Immature natural killer cell (primary cell): Measurements from ENCODE around the gene ZFYVE28. TPM values are rescaled to one million over a fixed set of nuclear protein-coding genes. Genes with fewer than 3 reads are reported as not detected.
"Not testable (repeated sequence)": the region's sequence is repeated elsewhere in the genome, so short reads cannot be mapped to it uniquely, and the experiment has no call there.

Source experiments
- DNase-seq, 3 donors: peaks; one replicate each; pipeline ENCODE4 v3.0.0; 2022; ENCODE audit warnings: mixed read lengths in 1 of 3
- H3K27ac Mint-ChIP-seq, 6 donors: one replicate each; pipeline ENCODE4 v1.8.0; 2020; ENCODE audit warnings: mixed read lengths in 6 of 6, mild to moderate bottlenecking in 5 of 6, inconsistent platforms in 4 of 6, moderate library complexity in 3 of 6
- H3K27me3 Mint-ChIP-seq, 3 donors: one replicate each; pipeline ENCODE4 v1.8.0; 2020 to 2021; ENCODE audit warnings: low read depth in 3 of 3, mild to moderate bottlenecking in 3 of 3, mixed read lengths in 3 of 3, moderate library complexity in 3 of 3, inconsistent platforms in 1 of 3
- H3K36me3 Mint-ChIP-seq, 3 donors: one replicate each; pipeline ENCODE4 v1.8.0; 2020; ENCODE audit warnings: mixed read lengths in 3 of 3, inconsistent platforms in 2 of 3, mild to moderate bottlenecking in 2 of 3
- H3K4me1 Mint-ChIP-seq, 2 donors: one replicate each; pipeline ENCODE4 v1.8.0; 2020; ENCODE audit warnings: inconsistent platforms in 2 of 2, mild to moderate bottlenecking in 2 of 2, mixed read lengths in 2 of 2, moderate library complexity in 1 of 2
- H3K4me3 Mint-ChIP-seq, 5 donors: one replicate each; pipeline ENCODE4 v1.8.0; 2020; ENCODE audit warnings: mild to moderate bottlenecking in 5 of 5, mixed read lengths in 5 of 5, inconsistent platforms in 3 of 5, moderate library complexity in 3 of 5
- H3K9me3 Mint-ChIP-seq, 6 donors: one replicate each; pipeline ENCODE4 v1.8.0; 2020; ENCODE audit warnings: mild to moderate bottlenecking in 6 of 6, mixed read lengths in 6 of 6, inconsistent platforms in 4 of 6, moderate library complexity in 3 of 6
- polyA plus RNA-seq, 3 donors: library from polyadenylated mRNA; unstranded; fragments of 300-500 nt; fragmentation: Illumina TruSeq; gene quantifications; one replicate each; pipeline ENCODE4 v1.2.3, GENCODE V29; 2021

Gene ZFYVE28
- polyA plus RNA-seq, 3 donors from 2014 or later = 11.9 to 17.5 (median 14.4) TPM

- H3K4me3 Mint-ChIP-seq = no peak overlapping the region
- no peaks in the 10 kb centered on the region for H3K9me3 Mint-ChIP-seq
- H3K36me3 Mint-ChIP-seq = no peaks in the 10 kb centered on the region
- H3K4me1 Mint-ChIP-seq = peaks cover 0 to 2% of the 10 kb centered on the region in 2 donors
- peak; percentile 63 to 69 (median 65) for DNase-seq
- no peak overlapping the region for H3K27ac Mint-ChIP-seq
- peaks cover 0 to 6% (median 0%) of the 10 kb centered on the region in 3 donors for H3K27me3 Mint-ChIP-seq
Measured at GRCh38 chr4:2441393-2442174, 23.1 kb upstream of the ZFYVE28 start.

GRCh38 chr4:2438822-2439718, 20.6 kb upstream of the ZFYVE28 start:
- peaks cover 0 to 3% of the 10 kb centered on the region in 2 donors for H3K4me1 Mint-ChIP-seq
- H3K9me3 Mint-ChIP-seq = no peaks in the 10 kb centered on the region
- peak overlapping the region in 1 of 6 donors; percentile 10 for H3K27ac Mint-ChIP-seq
- no peaks in the 10 kb centered on the region for H3K36me3 Mint-ChIP-seq
- DNase-seq = no peak
- H3K27me3 Mint-ChIP-seq = peaks cover 0 to 3% (median 1%) of the 10 kb centered on the region in 3 donors
- H3K4me3 Mint-ChIP-seq = no peak overlapping the region

GRCh38 chr4:2437475-2438215, 19.2 kb upstream of the ZFYVE28 start:
- Mint-ChIP-seq H3K27me3 (peaks cover 0 to 3% (median 1%) of the 10 kb centered on the region in 3 donors), H3K4me3 (no peak overlapping the region), H3K4me1 (peaks cover 0 to 3% of the 10 kb centered on the region in 2 donors), H3K9me3 (no peaks in the 10 kb centered on the region), H3K36me3 (no peaks in the 10 kb centered on the region), H3K27ac (no peak overlapping the region)
- DNase-seq = no peak

GRCh38 chr4:2436761-2437474, 18.5 kb upstream of the ZFYVE28 start:
- H3K27me3 Mint-ChIP-seq = peaks cover 0 to 3% (median 1%) of the 10 kb centered on the region in 3 donors

GRCh38 chr4:2436301-2436700, 17.9 kb upstream of the ZFYVE28 start:
- Mint-ChIP-seq H3K27me3 (peaks cover 0 to 1% (median 1%) of the 10 kb centered on the region in 3 donors), H3K9me3 (no peaks in the 10 kb centered on the region), H3K36me3 (no peaks in the 10 kb centered on the region), H3K4me3 (no peak overlapping the region), H3K27ac (no peak overlapping the region), H3K4me1 (peaks cover 0 to 1% of the 10 kb centered on the region in 2 donors)
- DNase-seq = no peak

More at GRCh38 chr4:2436761-2437474, 18.5 kb upstream of the ZFYVE28 start:
- H3K36me3 Mint-ChIP-seq = no peaks in the 10 kb centered on the region
- H3K27ac Mint-ChIP-seq = no peak overlapping the region
- H3K4me3 Mint-ChIP-seq = no peak overlapping the region
- no peaks in the 10 kb centered on the region for H3K9me3 Mint-ChIP-seq
- H3K4me1 Mint-ChIP-seq = peaks cover 0 to 3% of the 10 kb centered on the region in 2 donors
- DNase-seq = no peak

- Mint-ChIP-seq H3K9me3 (no peaks in the 10 kb centered on the region), H3K27me3 (peaks cover 0 to 1% (median 1%) of the 10 kb centered on the region in 3 donors), H3K27ac (no peak overlapping the region)
Measured at GRCh38 chr4:2434420-2434819, 16.0 kb upstream of the ZFYVE28 start.

GRCh38 chr4:2433609-2434350, 15.3 kb upstream of the ZFYVE28 start:
- Mint-ChIP-seq H3K27ac (no peak overlapping the region), H3K4me3 (no peak overlapping the region), H3K9me3 (no peaks in the 10 kb centered on the region), H3K4me1 (peaks cover 0 to 1% of the 10 kb centered on the region in 2 donors), H3K27me3 (peaks cover 0 to 3% (median 1%) of the 10 kb centered on the region in 3 donors), H3K36me3 (no peaks in the 10 kb centered on the region)
- DNase-seq = no peak

More at GRCh38 chr4:2434420-2434819, 16.0 kb upstream of the ZFYVE28 start:
- DNase-seq = no peak
- Mint-ChIP-seq H3K4me1 (peaks cover 0 to 1% of the 10 kb centered on the region in 2 donors), H3K4me3 (no peak overlapping the region), H3K36me3 (no peaks in the 10 kb centered on the region)

- Mint-ChIP-seq H3K36me3 (no peaks in the 10 kb centered on the region), H3K4me1 (peaks cover 0 to 1% of the 10 kb centered on the region in 2 donors), H3K9me3 (no peaks in the 10 kb centered on the region), H3K27me3 (peaks cover 0 to 3% (median 1%) of the 10 kb centered on the region in 3 donors), H3K27ac (no peak overlapping the region), H3K4me3 (no peak overlapping the region)
- no peak for DNase-seq
Measured at GRCh38 chr4:2432991-2433530, 14.6 kb upstream of the ZFYVE28 start.

- H3K9me3 Mint-ChIP-seq = no peaks in the 10 kb centered on the region
Measured at GRCh38 chr4:2432004-2432403, 13.6 kb upstream of the ZFYVE28 start.

GRCh38 chr4:2429945-2430757, 11.7 kb upstream of the ZFYVE28 start:
- not testable (repeated sequence) for H3K9me3 Mint-ChIP-seq, H3K4me3 Mint-ChIP-seq, H3K4me1 Mint-ChIP-seq, H3K27me3 Mint-ChIP-seq, H3K27ac Mint-ChIP-seq, H3K36me3 Mint-ChIP-seq, DNase-seq

More at GRCh38 chr4:2432004-2432403, 13.6 kb upstream of the ZFYVE28 start:
- Mint-ChIP-seq H3K27me3 (peaks cover 0 to 3% (median 0%) of the 10 kb centered on the region in 3 donors), H3K27ac (no peak overlapping the region), H3K4me1 (peaks cover 0 to 1% of the 10 kb centered on the region in 2 donors), H3K4me3 (no peak overlapping the region), H3K36me3 (no peaks in the 10 kb centered on the region)
- no peak for DNase-seq

- H3K9me3 Mint-ChIP-seq = no peaks in the 10 kb centered on the region
- DNase-seq = no peak
- H3K36me3 Mint-ChIP-seq = no peaks in the 10 kb centered on the region
- no peak overlapping the region for H3K27ac Mint-ChIP-seq
- H3K27me3 Mint-ChIP-seq = peaks cover 0 to 2% (median 1%) of the 10 kb centered on the region in 3 donors
- no peak overlapping the region for H3K4me3 Mint-ChIP-seq
- no peaks in the 10 kb centered on the region for H3K4me1 Mint-ChIP-seq
Measured at GRCh38 chr4:2428496-2429213, 10.2 kb upstream of the ZFYVE28 start.
